GM18907 (cell line): ENCODE measurements around the gene CHAD.
"Not testable (repeated sequence)": the region's sequence is repeated elsewhere in the genome, so short reads cannot be mapped to it uniquely, and the experiment has no call there.

ENCODE experiments used
- ATAC-seq: cut with Tn5 transposase; IDR thresholded peaks from one replicate; pipeline ENCODE4 v1.9.1; 2021; ENCODE audit warnings: mild to moderate bottlenecking, moderate library complexity; ENCODE audit not compliant: unreplicated experiment

Gene CHAD

GRCh38 chr17:50432125-50432762, 36.4 kb downstream of the CHAD start:
- ATAC-seq: no peak

GRCh38 chr17:50430821-50431618, 37.7 kb downstream of the CHAD start:
- no peak for ATAC-seq

- ATAC-seq: no peak
Measured at GRCh38 chr17:50429793-50430192, 38.9 kb downstream of the CHAD start.

- ATAC-seq: no peak
Measured at GRCh38 chr17:50428831-50429424, 39.8 kb downstream of the CHAD start.

- not testable (repeated sequence) for ATAC-seq
Measured at GRCh38 chr17:50428126-50428525, 40.6 kb downstream of the CHAD start.

- ATAC-seq: no peak
Measured at GRCh38 chr17:50426814-50427787, 41.6 kb downstream of the CHAD start.

- ATAC-seq: no peak
Measured at GRCh38 chr17:50426472-50426782, 42.3 kb downstream of the CHAD start.

- ATAC-seq: no peak
Measured at GRCh38 chr17:50425682-50426471, 42.8 kb downstream of the CHAD start, which contains the start of gene ACSF2. TSS of gene ACSF2 (plus strand) at chr17:50426218. CDS start at chr17:50426262, 44 bp downstream.

GRCh38 chr17:50424996-50425681, 43.5 kb downstream of the CHAD start:
- ATAC-seq: no peak

- no peak for ATAC-seq
Measured at GRCh38 chr17:50424246-50424995, 44.3 kb downstream of the CHAD start.

GRCh38 chr17:50423553-50424159, 45.0 kb downstream of the CHAD start:
- no peak for ATAC-seq

GRCh38 chr17:50422738-50423137, 45.9 kb downstream of the CHAD start:
- no peak for ATAC-seq

GRCh38 chr17:50421308-50422051, 47.2 kb downstream of the CHAD start:
- no peak for ATAC-seq

GRCh38 chr17:50420419-50421112, 48.1 kb downstream of the CHAD start:
- no peak for ATAC-seq

- not testable (repeated sequence) for ATAC-seq
Measured at GRCh38 chr17:50419577-50419976, 49.1 kb downstream of the CHAD start.

GRCh38 chr17:50414808-50415207, 53.9 kb downstream of the CHAD start:
- no peak for ATAC-seq
